OCI-LY7 (cell line): ENCODE results near the gene PLD1.

Experiments
- EZH2phosphoT487 ChIP-seq: fragments of 200-600 bp; sonication (generic); IDR thresholded peaks from 2 replicates; pipeline ENCODE4 v1.6.1; 2018; ENCODE audit warnings: low read depth, borderline replicate concordance, mild to moderate bottlenecking, mixed run types, antibody characterized with exemption, low read length, moderate library complexity, mixed read lengths
- TF ChIP-seq, protein P1 (sequence below): fragments of 200-600 bp; sonication (generic); conservative IDR thresholded peaks from 2 replicates; pipeline ENCODE4 v1.5.1; 2014; ENCODE audit warnings: mild to moderate bottlenecking, antibody characterized with exemption, low read length, moderate library complexity, mixed read lengths

GRCh38 chr3:171568766-171569165 lies 241.5 kb downstream of the PLD1 start:
- TF ChIP-seq, protein P1, sequence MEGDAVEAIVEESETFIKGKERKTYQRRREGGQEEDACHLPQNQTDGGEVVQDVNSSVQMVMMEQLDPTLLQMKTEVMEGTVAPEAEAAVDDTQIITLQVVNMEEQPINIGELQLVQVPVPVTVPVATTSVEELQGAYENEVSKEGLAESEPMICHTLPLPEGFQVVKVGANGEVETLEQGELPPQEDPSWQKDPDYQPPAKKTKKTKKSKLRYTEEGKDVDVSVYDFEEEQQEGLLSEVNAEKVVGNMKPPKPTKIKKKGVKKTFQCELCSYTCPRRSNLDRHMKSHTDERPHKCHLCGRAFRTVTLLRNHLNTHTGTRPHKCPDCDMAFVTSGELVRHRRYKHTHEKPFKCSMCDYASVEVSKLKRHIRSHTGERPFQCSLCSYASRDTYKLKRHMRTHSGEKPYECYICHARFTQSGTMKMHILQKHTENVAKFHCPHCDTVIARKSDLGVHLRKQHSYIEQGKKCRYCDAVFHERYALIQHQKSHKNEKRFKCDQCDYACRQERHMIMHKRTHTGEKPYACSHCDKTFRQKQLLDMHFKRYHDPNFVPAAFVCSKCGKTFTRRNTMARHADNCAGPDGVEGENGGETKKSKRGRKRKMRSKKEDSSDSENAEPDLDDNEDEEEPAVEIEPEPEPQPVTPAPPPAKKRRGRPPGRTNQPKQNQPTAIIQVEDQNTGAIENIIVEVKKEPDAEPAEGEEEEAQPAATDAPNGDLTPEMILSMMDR, result no peak
- TF ChIP-seq EZH2phosphoT487, result no peak
